WTC11 (cell line): ENCODE data around the gene BAG3.

Experiments used
- CREM ChIP-seq: sonication (generic); formaldehyde crosslinking; IDR thresholded peaks from 2 replicates; pipeline ENCODE4 v1.8.1; 2022; ENCODE audit warnings: mild to moderate bottlenecking, missing genetic modification reagents, moderate library complexity
- EMX1 ChIP-seq: fragments of 250-450 bp; sonication (Bioruptor Pico); IDR thresholded peaks from 2 replicates; pipeline ENCODE4 v1.8.0; 2021; ENCODE audit warnings: mild to moderate bottlenecking
- FOXJ3 ChIP-seq: sonication (generic); formaldehyde crosslinking; IDR thresholded peaks from 2 replicates; pipeline ENCODE4 v1.9.0; 2021; ENCODE audit warnings: missing genetic modification reagents, mild to moderate bottlenecking, borderline replicate concordance
- JUN ChIP-seq: sonication (generic); formaldehyde crosslinking; IDR thresholded peaks from 2 replicates; pipeline ENCODE4 v1.8.0; 2023; ENCODE audit warnings: mild to moderate bottlenecking, missing genetic modification reagents
- PRDM15 ChIP-seq: sonication (generic); formaldehyde crosslinking; IDR thresholded peaks from 2 replicates; pipeline ENCODE4 v1.8.0; 2022; ENCODE audit warnings: missing genetic modification reagents
- RORB ChIP-seq: fragments of 250-450 bp; sonication (Bioruptor Pico); IDR thresholded peaks from 2 replicates; pipeline ENCODE4 v1.9.0; 2021; ENCODE audit warnings: mild to moderate bottlenecking
- SP1 ChIP-seq: sonication (generic); formaldehyde crosslinking; conservative IDR thresholded peaks from 2 replicates; pipeline ENCODE4 v1.8.1; 2022; ENCODE audit warnings: missing genetic modification reagents
- TEAD1 ChIP-seq: sonication (generic); formaldehyde crosslinking; IDR thresholded peaks from 2 replicates; pipeline ENCODE4 v1.8.0; 2022; ENCODE audit warnings: mild to moderate bottlenecking, missing genetic modification reagents
- USF1 ChIP-seq: sonication (generic); formaldehyde crosslinking; IDR thresholded peaks from 2 replicates; pipeline ENCODE4 v1.8.0; 2022; ENCODE audit warnings: mild to moderate bottlenecking, missing genetic modification reagents
- ZBTB21 ChIP-seq: sonication (generic); formaldehyde crosslinking; IDR thresholded peaks from 2 replicates; pipeline ENCODE4 v1.8.1; 2023; ENCODE audit warnings: mild to moderate bottlenecking, missing genetic modification reagents, borderline replicate concordance
- ZNF138 ChIP-seq: sonication (generic); formaldehyde crosslinking; conservative IDR thresholded peaks from 2 replicates; pipeline ENCODE4 v1.8.1; 2022; ENCODE audit warnings: mild to moderate bottlenecking, moderate library complexity, missing genetic modification reagents
- TF ChIP-seq, protein P1 (sequence below): fragments of 200-600 bp; IDR thresholded peaks from 2 replicates; pipeline ENCODE4 v1.8.0; 2022; ENCODE audit warnings: antibody characterized with exemption
- TF ChIP-seq, protein P2 (sequence below): sonication (generic); formaldehyde crosslinking; IDR thresholded peaks from 2 replicates; pipeline ENCODE4 v1.8.1; 2023; ENCODE audit warnings: mild to moderate bottlenecking, moderate library complexity, missing genetic modification reagents

DNA sequence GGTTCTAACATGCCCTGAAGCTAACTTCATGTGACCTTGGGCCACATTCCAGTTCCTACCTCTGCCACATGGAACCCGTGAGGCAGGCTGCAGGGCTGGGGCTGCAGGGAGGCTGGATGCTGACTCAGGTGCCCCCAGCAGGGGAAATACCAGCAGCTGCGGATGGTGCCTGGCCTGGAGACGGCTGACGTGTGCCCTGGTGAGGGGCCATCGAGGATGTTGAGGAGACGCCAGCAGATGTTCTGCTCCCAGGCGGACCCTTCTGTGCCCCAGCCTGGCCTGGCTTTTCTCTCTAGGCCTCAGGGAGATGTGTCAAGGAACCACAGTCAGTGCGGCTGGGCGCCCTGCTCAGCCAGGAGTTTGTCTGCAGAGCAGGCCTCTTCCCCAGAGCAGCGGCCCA lies 8.8 kb downstream of the BAG3 start:
- no peak for TF ChIP-seq ZBTB21 (CRISPR knock-in tag)
- TF ChIP-seq, protein P1, sequence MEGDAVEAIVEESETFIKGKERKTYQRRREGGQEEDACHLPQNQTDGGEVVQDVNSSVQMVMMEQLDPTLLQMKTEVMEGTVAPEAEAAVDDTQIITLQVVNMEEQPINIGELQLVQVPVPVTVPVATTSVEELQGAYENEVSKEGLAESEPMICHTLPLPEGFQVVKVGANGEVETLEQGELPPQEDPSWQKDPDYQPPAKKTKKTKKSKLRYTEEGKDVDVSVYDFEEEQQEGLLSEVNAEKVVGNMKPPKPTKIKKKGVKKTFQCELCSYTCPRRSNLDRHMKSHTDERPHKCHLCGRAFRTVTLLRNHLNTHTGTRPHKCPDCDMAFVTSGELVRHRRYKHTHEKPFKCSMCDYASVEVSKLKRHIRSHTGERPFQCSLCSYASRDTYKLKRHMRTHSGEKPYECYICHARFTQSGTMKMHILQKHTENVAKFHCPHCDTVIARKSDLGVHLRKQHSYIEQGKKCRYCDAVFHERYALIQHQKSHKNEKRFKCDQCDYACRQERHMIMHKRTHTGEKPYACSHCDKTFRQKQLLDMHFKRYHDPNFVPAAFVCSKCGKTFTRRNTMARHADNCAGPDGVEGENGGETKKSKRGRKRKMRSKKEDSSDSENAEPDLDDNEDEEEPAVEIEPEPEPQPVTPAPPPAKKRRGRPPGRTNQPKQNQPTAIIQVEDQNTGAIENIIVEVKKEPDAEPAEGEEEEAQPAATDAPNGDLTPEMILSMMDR: no peak
- TF ChIP-seq, protein P2, sequence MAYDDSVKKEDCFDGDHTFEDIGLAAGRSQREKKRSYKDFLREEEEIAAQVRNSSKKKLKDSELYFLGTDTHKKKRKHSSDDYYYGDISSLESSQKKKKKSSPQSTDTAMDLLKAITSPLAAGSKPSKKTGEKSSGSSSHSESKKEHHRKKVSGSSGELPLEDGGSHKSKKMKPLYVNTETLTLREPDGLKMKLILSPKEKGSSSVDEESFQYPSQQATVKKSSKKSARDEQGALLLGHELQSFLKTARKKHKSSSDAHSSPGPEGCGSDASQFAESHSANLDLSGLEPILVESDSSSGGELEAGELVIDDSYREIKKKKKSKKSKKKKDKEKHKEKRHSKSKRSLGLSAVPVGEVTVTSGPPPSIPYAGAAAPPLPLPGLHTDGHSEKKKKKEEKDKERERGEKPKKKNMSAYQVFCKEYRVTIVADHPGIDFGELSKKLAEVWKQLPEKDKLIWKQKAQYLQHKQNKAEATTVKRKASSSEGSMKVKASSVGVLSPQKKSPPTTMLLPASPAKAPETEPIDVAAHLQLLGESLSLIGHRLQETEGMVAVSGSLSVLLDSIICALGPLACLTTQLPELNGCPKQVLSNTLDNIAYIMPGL (CRISPR knock-in tag): no peak
- TF ChIP-seq JUN (CRISPR knock-in tag): no peak
- no peak for TF ChIP-seq FOXJ3
- no peak for TF ChIP-seq RORB (CRISPR knock-in tag)
- no peak for TF ChIP-seq USF1 (CRISPR knock-in tag)
- TF ChIP-seq CREM (CRISPR knock-in tag): no peak
- TF ChIP-seq SP1 (CRISPR knock-in tag): no peak
- no peak for TF ChIP-seq PRDM15 (CRISPR knock-in tag)
- no peak for TF ChIP-seq ZNF138
- no peak for TF ChIP-seq TEAD1 (CRISPR knock-in tag)
- TF ChIP-seq EMX1 (CRISPR knock-in tag): no peak
